GM11168 (cell line): Measurements from ENCODE around the gene SPDYE6.
"Not testable (repeated sequence)": the region's sequence is repeated elsewhere in the genome, so short reads cannot be mapped to it uniquely, and the experiment has no call there.

ENCODE experiments used
- in situ Hi-C: fragments of 300-500 bp; cut with MboI; formaldehyde crosslinking; loops from one replicate; pipeline ENCODE4 v1.12.0; 2022; ENCODE audit warnings: low sequenced_read_pairs; ENCODE audit not compliant: unreplicated experiment

The SPDYE6 gene

DNA sequence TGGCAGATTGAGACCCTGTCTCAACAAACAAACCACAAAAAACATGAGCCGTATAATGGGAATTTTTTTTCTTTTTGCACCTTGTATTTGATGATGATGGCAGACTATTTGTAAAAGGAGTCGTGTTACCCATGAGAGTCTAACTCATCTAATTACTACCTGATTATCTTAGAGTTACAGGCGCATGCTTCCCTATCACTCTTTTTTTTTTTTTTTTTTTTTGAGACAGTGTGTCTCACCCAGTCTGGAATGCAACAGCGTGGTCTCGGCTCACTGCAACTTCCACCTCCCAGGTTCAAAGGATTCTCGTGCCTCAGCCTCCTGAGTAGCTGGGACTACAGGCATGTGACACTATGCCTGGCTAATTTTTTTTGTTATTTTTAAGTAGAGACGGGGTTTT, 9.1 kb upstream of the SPDYE6 start:
- in situ Hi-C loops: not testable (repeated sequence)

DNA sequence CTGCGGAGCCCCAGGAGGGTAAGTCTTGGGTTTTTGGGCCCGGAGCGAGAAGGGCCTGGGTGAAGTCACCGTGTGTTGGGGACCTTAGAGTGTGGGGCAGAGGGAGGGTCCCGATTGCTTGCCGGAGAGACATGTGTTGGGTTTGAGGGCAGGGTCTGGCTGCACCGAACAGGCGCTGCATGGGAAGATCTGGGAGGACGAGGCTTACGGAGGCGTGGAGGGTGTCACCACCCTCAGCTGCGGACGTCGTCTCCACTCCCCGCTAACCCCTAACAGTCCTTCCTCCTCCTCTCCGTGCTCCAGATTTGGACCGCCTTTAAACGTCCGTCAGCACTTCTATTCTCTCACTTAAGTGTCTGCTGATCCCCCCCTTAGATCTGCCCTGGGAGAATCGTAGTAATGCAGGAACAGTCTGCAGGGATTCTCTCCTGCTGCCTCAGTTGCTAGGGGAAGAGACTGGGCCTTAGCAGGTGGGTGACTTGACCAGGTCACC, 8.2 kb upstream of the SPDYE6 start:
- in situ Hi-C loops: not testable (repeated sequence)

DNA sequence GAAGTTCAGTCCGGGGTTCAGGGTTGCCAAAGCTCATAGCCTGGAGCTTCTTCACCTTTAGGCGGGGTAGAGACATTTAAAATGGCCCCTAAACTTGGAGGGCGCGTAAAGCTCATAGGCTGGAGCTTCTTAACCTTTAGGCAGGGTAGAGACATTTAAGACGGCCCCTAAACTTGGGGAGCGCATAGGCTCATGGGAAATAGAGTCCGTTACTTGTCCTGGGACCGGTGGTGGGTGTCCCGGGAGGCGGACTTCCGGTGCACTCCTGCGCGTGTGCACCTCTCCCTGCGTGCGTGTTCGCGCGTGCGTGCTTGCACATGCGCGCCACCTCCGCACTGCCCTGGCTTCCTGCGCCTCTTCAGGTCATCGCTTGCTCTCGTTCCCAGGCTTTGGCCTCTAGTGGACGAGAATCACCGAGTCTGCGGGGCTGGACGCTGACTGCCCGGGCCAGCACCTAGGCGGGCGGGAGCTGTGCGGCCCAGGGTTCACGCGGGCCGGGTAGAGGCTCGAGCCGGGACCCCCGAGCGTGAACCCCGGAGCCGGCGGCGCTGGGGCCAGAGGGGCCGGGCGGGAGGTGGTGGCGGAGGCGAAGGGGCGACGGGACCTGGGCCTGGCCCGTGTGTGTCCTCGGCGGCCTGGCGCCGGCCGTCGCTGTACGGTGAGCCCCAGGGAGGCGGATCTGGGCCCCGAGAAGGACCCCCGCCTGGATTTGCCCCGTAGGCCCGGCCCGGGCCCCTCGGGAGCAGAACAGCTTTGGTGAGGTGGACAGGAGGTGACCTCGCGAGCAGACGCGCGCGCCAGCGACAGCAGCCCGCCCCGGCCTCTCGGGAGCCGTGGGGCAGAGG, 7.5 kb upstream of the SPDYE6 start:
- in situ Hi-C loops: not testable (repeated sequence)

DNA sequence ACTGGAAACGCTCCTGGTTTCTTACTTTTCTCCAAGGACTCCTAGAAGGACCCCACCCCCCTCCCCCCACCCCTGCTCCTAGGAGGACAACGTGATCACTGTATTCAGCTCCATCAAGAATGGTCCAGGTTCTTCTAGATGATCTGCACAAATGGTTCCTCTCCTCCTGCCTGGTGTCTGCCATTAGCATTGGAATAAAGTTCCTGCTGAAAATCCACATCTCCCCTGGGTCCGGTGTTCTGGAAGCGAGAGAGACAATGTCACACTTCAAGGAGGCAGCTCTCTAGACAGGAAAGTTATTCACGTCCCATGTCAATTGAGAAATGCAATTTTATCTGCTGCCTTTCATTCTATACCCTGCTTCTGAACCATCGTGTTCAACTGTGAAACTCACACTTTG, 9.3 kb downstream of the SPDYE6 start:
- in situ Hi-C loops: not testable (repeated sequence)

DNA sequence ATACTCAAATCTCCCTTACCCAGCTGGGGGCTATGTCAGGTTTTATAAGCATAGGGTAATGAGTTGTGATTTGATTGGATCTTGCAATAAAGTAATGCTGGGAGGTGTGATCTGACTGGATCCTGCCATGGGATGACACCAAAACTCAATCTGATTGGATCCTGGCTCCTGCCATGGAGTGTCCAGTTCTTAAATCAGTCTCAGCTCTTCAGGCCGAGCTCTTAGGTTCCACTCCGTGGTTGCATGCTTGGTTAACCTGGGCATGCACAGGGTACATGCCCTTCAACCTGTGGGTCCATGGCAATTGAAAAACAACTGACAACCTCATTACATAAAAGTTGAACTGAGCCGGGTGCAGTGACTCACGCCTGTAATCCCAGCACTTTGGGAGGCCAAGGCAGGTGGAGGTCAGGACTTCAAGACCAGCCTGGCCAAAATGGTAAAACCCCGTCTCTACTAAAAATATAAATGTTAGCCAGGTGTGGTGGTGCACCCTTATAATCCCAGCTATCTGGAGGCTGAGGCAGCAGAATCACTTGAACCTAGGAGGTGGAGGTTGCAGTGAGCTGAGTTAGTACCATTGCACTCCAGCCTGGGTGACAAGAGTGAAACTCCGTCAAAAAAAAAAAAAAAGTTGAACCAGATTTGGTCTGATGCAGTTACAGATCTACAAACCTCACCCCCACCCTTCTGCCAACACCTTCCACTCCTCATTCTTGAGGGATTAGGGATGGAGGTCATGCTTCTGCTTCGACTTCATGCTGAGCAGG, 15.5 kb downstream of the SPDYE6 start:
- in situ Hi-C loops: not testable (repeated sequence)

DNA sequence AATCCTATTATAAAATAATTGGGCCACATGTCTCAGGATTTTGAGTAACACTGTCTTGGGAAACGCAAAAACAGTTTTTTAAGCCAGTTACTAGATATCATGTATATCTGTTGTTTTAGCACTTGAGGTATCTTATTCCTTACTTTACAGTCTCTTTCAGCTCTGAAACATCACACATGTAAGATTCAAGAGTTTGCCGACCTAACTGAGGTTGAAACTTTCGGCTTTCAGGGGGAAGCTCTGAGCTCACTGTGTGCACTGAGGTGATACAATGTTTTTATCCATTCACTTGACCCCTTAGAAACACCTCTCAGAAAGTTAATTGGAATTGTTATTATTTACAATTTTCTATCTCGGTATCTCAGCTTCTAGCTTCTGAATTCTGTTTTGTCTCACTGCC, 18.8 kb downstream of the SPDYE6 start:
- in situ Hi-C loops: not testable (repeated sequence)

DNA sequence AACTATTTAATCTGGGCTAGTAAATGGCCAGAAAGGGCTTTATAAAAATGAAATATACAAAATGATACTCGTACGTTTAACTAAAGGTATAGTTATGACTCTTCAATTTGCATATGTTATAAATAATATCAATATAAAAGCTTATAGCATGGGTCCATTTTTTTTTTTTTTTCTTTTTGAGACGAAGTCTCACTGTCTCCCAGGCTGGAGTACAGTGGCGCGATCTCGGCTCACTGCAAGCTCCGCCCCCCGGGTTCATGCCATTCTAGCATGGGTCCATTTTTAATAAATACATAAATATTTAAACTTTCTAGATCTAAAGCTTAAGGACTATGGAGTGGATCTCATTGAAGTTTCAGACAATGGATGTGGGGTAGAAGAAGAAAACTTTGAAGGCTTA, 19.2 kb downstream of the SPDYE6 start:
- in situ Hi-C loops: not testable (repeated sequence)

DNA sequence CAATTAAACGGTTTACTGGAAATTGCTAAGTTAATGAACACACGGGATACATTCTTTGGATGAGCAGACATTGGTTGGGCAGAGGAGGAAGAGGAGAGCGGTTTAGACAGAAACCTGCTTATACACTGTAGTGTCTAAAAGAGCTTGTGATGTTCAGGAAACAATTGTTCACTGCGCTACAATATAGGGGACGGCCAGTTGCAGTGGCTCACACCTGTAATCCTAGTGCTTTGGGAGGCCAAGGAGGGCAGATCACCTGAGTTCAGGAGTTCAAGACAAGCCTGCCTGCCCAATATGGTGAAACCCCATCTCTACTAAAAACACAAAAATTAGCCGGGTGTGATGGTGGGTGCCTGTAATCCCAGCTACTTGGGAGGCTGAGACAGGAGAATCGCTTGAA, 20.7 kb downstream of the SPDYE6 start:
- in situ Hi-C loops: not testable (repeated sequence)

DNA sequence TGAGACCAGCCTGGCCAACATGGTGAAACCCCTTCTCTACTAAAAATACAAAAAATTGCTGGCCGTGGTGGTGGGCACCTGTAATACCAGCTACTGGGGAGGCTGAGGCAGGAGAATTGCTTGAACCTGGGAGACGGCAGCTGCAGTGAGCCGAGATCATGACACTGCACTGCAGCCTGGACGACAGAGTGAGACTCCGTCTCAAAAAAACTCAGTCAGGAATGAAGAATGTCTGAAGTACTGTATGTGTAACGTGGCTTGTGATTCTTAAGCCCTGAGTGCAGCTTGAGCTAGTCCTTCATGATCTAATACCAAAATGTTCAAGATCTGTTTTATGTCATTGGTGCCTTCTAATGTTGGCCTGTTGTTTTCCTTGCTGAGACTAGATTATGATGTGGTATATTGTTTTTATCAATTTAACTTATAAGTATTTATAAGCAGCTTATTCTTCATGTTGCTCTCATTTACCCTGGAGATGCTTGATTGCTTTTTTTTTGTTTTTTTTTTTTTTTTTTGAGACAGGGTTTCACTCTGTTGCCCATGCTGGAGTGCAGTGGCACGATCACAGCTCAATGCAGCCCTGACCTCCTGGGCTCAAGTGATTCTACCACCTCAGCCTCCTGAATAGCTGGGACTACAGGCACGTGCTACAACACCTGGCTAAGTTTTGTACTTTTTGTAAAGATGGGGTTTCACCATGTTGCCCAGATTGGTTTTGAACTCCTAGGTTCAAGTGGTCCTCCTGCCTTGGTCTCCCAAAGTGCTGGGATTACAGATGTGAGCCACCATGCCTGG, 25.4 kb downstream of the SPDYE6 start:
- in situ Hi-C loops: not testable (repeated sequence)

DNA sequence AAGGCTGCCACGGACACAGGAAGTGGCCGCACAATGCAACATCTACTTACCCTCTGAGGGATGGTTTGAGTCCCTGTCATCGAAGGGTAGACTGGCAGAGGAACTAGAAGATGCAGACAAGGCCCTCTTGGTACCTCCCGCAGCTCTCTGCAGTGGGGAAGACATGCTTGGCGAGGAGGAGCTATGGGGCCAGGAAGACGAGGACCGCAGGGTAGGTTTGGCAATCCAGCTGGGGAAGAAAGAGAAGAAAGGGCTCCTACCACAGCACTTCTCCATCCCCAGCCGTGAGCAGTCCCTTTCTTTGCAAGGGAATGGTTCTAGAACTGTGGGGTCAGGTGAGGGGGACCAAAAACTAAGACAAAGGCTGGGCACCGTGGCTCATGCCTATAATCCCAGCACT, 26.9 kb downstream of the SPDYE6 start:
- in situ Hi-C loops: loop anchor here (5.0 kb wide), 1 partner anchor 53 kb away; no protein-coding TSS in a partner anchor

DNA sequence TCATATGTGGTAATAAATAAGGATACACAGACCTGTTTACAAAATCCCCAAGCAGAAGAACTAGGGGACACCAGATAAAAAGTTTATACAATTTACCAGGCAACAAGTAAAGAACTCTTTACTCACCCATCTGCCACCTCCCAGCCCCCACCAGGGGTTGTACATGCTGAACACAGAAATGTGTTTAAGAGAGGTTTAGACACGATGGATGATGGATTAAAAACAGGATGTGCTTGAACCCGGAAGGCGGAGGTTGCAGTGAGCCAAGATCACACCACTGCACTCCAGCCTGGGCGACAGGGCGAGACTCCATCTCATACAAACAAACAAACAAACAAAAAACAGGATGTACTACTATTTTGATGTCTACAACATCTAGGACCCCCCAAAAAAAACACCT, 27.4 kb downstream of the SPDYE6 start:
- in situ Hi-C loops: loop anchor here (5.0 kb wide), 1 partner anchor 53 kb away; no protein-coding TSS in a partner anchor

DNA sequence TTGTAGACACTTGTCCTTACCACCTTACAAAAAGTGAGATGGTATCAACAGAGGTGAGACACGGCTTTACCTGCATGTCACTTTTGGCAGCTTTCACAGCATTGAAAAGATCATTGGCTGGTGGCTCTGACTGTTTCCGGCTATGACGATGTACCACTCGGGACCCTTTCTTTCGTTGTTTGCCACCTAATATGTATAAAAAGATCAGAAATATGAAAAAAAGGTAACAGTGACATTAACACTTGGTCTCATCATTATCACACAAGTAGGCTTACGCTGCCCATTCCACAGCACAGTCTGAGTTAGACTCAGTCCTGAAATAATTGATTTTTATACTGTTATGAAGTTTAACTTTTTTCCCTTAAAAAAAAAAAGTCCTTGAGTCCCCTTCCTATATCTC, 29.1 kb downstream of the SPDYE6 start:
- in situ Hi-C loops: loop anchor here (5.0 kb wide), 1 partner anchor 55 kb away; no protein-coding TSS in a partner anchor

DNA sequence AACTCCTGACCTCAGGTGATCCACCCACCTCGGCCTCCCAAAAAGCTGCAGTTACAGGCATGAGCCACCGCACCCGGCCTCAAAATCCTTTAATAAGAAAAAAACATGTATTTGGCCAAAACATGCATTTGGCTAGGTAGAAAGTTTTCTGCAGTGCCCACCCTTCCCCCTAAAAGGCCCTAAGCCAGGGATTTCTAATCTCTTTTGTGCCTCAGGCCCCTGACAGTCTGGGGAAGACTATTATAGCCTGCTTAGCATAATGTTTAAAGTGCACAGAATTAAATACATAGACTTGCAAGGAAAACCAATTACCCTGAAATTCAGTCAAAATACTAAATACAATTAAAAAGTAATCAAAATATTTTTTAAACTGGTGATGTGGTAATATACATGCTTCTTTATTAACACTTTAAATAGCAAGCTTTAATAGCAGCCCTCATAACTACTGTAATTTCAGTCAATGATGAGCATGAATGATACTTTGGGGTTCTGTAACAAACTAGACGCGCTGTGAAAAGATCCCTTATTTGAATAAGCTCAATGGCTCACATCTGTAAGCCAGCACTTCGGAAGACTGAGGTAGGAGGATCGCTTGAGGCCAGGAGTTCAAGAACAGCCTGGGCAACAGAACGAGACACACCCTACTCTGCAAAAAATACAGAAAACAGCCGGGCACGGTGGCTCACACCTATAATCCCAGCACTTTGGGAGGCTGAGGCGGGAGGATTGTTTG, 29.9 kb downstream of the SPDYE6 start:
- in situ Hi-C loops: loop anchor here (5.0 kb wide), 1 partner anchor 56 kb away; no protein-coding TSS in a partner anchor

DNA sequence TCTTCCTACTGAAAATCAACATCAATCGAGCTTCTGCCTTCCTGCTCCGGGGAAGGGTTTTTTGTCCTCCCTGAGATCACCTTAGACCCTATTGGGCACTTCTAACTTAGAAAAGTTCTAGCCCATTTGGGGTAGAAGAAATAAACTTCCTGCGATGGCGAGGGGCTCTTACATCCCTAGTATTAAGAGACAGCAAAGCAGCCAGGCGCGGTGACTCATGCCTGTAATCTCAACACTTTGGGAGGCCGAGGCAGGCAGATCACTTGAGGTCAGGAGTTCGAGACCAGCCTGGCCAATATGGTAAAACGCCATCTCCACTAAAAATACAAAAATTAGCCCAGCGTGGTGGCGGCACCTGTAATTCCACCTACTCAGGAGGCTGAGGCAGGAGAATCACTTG, 31.1 kb downstream of the SPDYE6 start:
- in situ Hi-C loops: loop anchor here (5.0 kb wide), 1 partner anchor 57 kb away; no protein-coding TSS in a partner anchor

DNA sequence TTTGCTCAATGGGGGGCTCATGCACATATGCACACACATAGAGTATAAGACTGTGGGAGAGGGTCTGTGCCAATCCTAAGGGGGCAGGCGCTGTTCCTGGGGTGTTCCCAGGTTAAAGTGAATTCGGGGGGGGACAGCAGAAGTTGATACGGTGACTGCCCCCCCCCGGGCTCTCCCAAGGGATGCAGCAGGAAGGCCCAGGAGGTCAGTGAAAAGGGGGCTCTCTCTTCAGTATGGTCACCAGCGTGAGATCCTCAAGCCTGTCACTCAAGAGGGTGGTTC, 32.4 kb downstream of the SPDYE6 start:
- in situ Hi-C loops: no loop called here

DNA sequence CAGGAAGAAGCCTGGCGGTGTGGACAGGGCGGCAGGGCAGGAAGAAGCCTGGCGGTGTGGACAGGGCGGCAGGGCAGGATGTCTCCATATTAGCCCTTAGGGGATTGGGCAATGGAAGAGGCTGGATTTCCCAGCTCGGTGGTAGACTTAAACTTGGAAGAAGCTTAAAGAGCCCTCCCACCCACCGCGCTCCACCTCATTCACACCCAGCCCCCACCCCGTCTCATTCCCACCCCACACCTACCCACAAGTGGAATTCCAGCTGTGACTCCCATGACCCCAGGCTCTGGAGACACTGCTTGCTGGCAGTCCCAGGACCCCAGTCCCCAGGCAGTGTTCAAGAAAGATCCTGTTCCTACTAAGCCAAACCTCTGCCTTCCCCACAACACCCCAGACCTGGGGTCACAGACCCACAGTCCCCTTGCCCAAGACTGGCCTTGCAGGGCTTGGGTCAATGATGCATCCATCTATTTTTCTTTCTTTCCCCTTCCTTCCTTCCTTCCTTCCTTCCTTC, 34.0 kb downstream of the SPDYE6 start:
- in situ Hi-C loops: no loop called here

DNA sequence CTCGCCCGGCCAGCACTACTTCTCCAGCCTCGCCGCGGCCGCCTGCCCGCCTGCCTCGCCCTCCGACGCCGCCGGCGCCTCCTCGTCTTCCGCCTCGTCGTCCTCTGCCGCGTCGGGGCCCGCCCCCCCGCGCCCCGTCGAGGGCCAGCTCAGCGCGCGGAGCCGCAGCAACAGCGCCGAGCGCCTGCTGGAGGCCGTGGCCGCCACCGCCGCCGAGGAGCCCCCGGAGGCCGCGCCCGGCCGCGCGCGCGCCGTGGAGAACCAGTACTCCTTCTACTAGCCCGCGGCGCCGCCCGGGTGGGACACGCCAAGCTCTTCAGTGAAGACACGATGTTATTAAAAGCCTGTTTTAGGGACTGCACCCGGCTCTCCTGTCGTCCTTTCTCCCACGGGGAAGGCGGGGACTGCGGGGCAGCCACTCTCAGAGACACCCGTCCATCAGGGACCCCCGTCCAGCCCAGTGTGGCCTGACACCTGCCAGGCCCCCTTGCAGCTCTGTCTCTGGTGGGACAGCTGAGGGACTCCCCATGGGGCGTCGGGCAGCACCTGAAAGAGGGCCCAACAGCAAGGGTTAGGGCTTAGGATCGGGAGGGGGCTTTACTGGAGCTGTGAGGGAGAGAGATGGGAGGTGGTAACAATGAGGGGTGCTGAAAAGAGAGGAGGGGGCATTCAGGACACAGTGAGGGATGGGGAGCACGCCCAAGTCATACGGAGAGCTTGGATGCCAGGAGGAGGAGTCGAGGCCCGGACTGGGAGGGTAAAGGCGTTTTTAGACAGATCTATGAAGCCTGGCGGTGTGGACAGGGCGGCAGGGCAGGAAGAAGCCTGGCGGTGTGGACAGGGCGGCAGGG, 34.7 kb downstream of the SPDYE6 start:
- in situ Hi-C loops: no loop called here

DNA sequence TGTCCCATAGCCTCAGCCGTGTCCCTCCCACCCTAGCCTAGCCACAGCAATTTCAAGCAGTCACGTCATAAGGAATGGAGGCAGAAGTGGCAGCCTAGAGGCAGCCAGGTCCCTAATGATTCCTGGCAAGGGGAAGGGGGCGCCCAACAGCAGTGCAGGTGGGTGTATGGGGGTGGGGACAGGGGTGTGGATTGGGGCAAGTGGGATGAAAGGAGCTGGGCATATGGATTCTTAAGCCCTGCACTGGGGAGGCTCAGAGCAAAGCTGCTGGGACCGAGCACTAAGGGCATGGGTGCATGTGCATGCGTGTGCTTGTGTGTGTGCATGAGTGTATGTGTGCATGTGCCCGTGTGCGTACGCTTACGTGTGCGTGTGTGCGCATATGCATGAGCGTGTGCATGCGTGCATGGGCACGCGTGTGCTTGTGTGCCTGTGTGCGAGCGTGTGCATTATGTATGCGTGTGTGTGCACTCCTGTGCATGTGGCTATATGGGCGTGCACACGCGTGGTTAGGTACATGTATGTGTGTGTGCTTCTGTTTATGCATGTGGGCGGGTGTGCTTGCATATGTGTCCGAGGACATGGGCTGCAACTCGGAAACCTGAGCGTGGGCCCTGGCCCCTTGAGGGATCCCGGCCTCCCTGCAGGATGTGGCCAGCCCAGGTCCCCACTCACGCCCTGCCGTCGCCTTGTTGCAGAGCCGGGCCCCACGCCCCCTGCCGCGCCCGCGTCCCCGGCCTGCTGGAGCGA, 35.5 kb downstream of the SPDYE6 start:
- in situ Hi-C loops: no loop called here
